AG04450 (cell line): ENCODE data around the gene HAPLN3. TPM values are rescaled to one million over a fixed set of nuclear protein-coding genes. Genes with fewer than 3 reads are reported as not detected.

Experiments
- CTCF ChIA-PET: fragments of 300-600, 350-600 bp; formaldehyde crosslinking; extraction: SDS; loops from one replicate; lab custom pipeline; 2022; ENCODE audit warnings: antibody characterized with exemption, inconsistent platforms; lab: Charles Lee
- POLR2A ChIA-PET: fragments of 350-600 bp; formaldehyde crosslinking; extraction: SDS; loops from one replicate; lab custom pipeline; 2021; ENCODE audit warnings: antibody characterized with exemption, inconsistent platforms; lab: Yijun Ruan, JAX
- DNase-seq: peaks from one replicate; pipeline ENCODE4 v3.0.0-alpha.2; 2011; ENCODE audit warnings: low read depth, low spot score
- H3K27ac ChIP-seq: one replicate; pipeline ENCODE4 v1.5.1; 2012; ENCODE audit warnings: low read depth, low read length, control low read depth
- H3K27me3 ChIP-seq: one replicate; pipeline ENCODE4 v1.6.0; 2012; ENCODE audit warnings: low read length; ENCODE audit not compliant: control insufficient read depth, insufficient read depth
- H3K4me3 ChIP-seq: 2 replicates; pipeline ENCODE4 v1.5.1; 2011; ENCODE audit warnings: mild to moderate bottlenecking, low read depth, low read length, control low read depth
- H3K9me3 ChIP-seq: 2 replicates; pipeline ENCODE4 v1.5.1; 2012; ENCODE audit warnings: low read length; ENCODE audit not compliant: control insufficient read depth, insufficient read depth
- CTCF ChIP-seq: IDR thresholded peaks from 2 replicates; pipeline ENCODE4 v1.5.1; 2011; ENCODE audit warnings: low read depth, low read length, control low read depth, inconsistent platforms
- polyA plus RNA-seq: library from polyadenylated mRNA; depleted of rRNA; stranded (reverse); fragments of >200 nt; gene quantifications from 2 replicates; pipeline ENCODE4 v1.2.3, GENCODE V29; 2011; rRNA removed

HAPLN3 gene
- polyA plus RNA-seq, 1 experiment: 5.6 TPM

- DNase-seq: no peak
- no peak overlapping the region for H3K4me3 ChIP-seq
- H3K9me3 ChIP-seq: no peaks in the 10 kb centered on the region
- H3K27me3 ChIP-seq: peaks cover 14% of the 10 kb centered on the region
- no peak for TF ChIP-seq CTCF
- POLR2A ChIA-PET: no interaction called here
- H3K27ac ChIP-seq: no peak overlapping the region
- CTCF ChIA-PET: no interaction called here
Measured at GRCh38 chr15:88830016-88830415, 65.3 kb downstream of the HAPLN3 start.

- POLR2A ChIA-PET: no interaction called here
- H3K27ac ChIP-seq: no peak overlapping the region
- no peaks in the 10 kb centered on the region for H3K9me3 ChIP-seq
- no peak for DNase-seq
- TF ChIP-seq CTCF: no peak
- no peak overlapping the region for H3K4me3 ChIP-seq
- peaks cover 14% of the 10 kb centered on the region for H3K27me3 ChIP-seq
- CTCF ChIA-PET: no interaction called here
Measured at GRCh38 chr15:88828791-88829190, 66.6 kb downstream of the HAPLN3 start.

Other genes with a start within 250 kb of the HAPLN3 start
- gene ACAN, start 92.1 kb downstream of the HAPLN3 start, polyA plus RNA-seq: 0.20 and 0.22 TPM in 2 replicates
- 904 and 1,035 TPM in 2 replicates for gene MFGE8, start 17.8 kb upstream of the HAPLN3 start, polyA plus RNA-seq
- 51.5 and 60.1 TPM in 2 replicates for gene ABHD2, start 192.9 kb upstream of the HAPLN3 start, polyA plus RNA-seq